Calu3 (cell line): ENCODE results near the gene ENC1. TPM values are rescaled to one million over a fixed set of nuclear protein-coding genes. Genes with fewer than 3 reads are reported as not detected.

Experiments
- BruUV-seq: library from RNA; stranded (reverse); fragments of 400-500 nt; replicated peaks from 2 replicates; lab custom pipeline; 2021; lab: Mats Ljungman, UMichigan
- CTCF ChIA-PET: fragments of 300-600 bp; sonication (Branson Sonifier 250); formaldehyde crosslinking; loops from one replicate; lab custom pipeline; 2022; ENCODE audit warnings: antibody characterized with exemption; lab: Charles Lee
- DNase-seq: peaks from one replicate; pipeline ENCODE4 v3.0.0; 2022
- H3K27ac Mint-ChIP-seq: one replicate; pipeline ENCODE4 v1.8.0; 2022; ENCODE audit warnings: mixed read lengths; ENCODE audit not compliant: unreplicated experiment
- H3K27me3 Mint-ChIP-seq: one replicate; pipeline ENCODE4 v1.8.0; 2022; ENCODE audit warnings: mixed read lengths; ENCODE audit not compliant: unreplicated experiment
- H3K36me3 Mint-ChIP-seq: one replicate; pipeline ENCODE4 v1.8.0; 2022; ENCODE audit warnings: mild to moderate bottlenecking, moderate library complexity, mixed read lengths; ENCODE audit not compliant: insufficient read depth, unreplicated experiment
- H3K4me1 Mint-ChIP-seq: one replicate; pipeline ENCODE4 v1.8.0; 2022; ENCODE audit warnings: mild to moderate bottlenecking, low read depth, mixed read lengths; ENCODE audit not compliant: unreplicated experiment
- H3K4me3 Mint-ChIP-seq: one replicate; pipeline ENCODE4 v1.8.0; 2022; ENCODE audit warnings: mild to moderate bottlenecking, low read depth, moderate library complexity, mixed read lengths; ENCODE audit not compliant: unreplicated experiment
- H3K9me3 Mint-ChIP-seq: one replicate; pipeline ENCODE4 v1.8.0; 2022; ENCODE audit warnings: low read depth, mixed read lengths; ENCODE audit not compliant: unreplicated experiment
- CTCF ChIP-seq: fragments of 200-600 bp; IDR thresholded peaks from one replicate; pipeline ENCODE4 v1.8.0; 2022; ENCODE audit warnings: antibody characterized with exemption; ENCODE audit not compliant: unreplicated experiment
- intact Hi-C: fragments of 100-400 bp; cut with micrococcal nuclease; formaldehyde crosslinking; loops from one replicate; pipeline ENCODE4 v1.10.0; 2022; ENCODE audit not compliant: unreplicated experiment
- total RNA-seq: library from RNA; stranded (reverse); gene quantifications from 2 replicates; pipeline ENCODE4 v1.2.3, GENCODE V29; 2022

ENC1 gene
- total RNA-seq, 1 experiment from 2014 or later = 91.6 TPM

- no peak overlapping the region for H3K27ac Mint-ChIP-seq
- H3K27me3 Mint-ChIP-seq = peaks cover 12% of the 10 kb centered on the region
- intact Hi-C loops = no loop called here
- no TSS peak for BruUV-seq
- no peaks in the 10 kb centered on the region for H3K4me1 Mint-ChIP-seq
- no peaks in the 10 kb centered on the region for H3K36me3 Mint-ChIP-seq
- H3K9me3 Mint-ChIP-seq = no peaks in the 10 kb centered on the region
- TF ChIP-seq CTCF = no peak
- CTCF ChIA-PET = interaction anchor here (0.6 kb wide), 1 partner anchor 18 kb away, joined by 3 read pairs; no protein-coding TSS in a partner anchor
- DNase-seq = no peak
- H3K4me3 Mint-ChIP-seq = no peak overlapping the region
These were observed 15.2 kb upstream of the ENC1 start for GRCh38 chr5:74655716-74656115.

- H3K27me3 Mint-ChIP-seq = peaks cover 11% of the 10 kb centered on the region
- no peak overlapping the region for H3K27ac Mint-ChIP-seq
- no peaks in the 10 kb centered on the region for H3K4me1 Mint-ChIP-seq
- intact Hi-C loops = no loop called here
- no peak overlapping the region for H3K4me3 Mint-ChIP-seq
- CTCF ChIA-PET = interaction anchor here (0.6 to 0.8 kb wide), 2 partner anchors 19 to 30 kb away, joined by 3 read pairs; partner anchors contain the start of gene HEXB
- H3K36me3 Mint-ChIP-seq = no peaks in the 10 kb centered on the region
- no peak for DNase-seq
- no peak for TF ChIP-seq CTCF
- no TSS peak for BruUV-seq
- no peaks in the 10 kb centered on the region for H3K9me3 Mint-ChIP-seq
These were observed 14.7 kb upstream of the ENC1 start for GRCh38 chr5:74655206-74655605.

- H3K4me3 Mint-ChIP-seq = no peak overlapping the region
- H3K9me3 Mint-ChIP-seq = no peaks in the 10 kb centered on the region
- BruUV-seq = no TSS peak
- H3K27ac Mint-ChIP-seq = no peak overlapping the region
- no peaks in the 10 kb centered on the region for H3K27me3 Mint-ChIP-seq
- DNase-seq = no peak
- CTCF ChIA-PET = no interaction called here
- peaks cover 10% of the 10 kb centered on the region for H3K4me1 Mint-ChIP-seq
- intact Hi-C loops = no loop called here
- TF ChIP-seq CTCF = no peak
- no peaks in the 10 kb centered on the region for H3K36me3 Mint-ChIP-seq
These were observed 13.5 kb upstream of the ENC1 start for GRCh38 chr5:74653991-74654390.

- Mint-ChIP-seq H3K4me3 (no peak overlapping the region), H3K36me3 (no peaks in the 10 kb centered on the region), H3K4me1 (peaks cover 23% of the 10 kb centered on the region), H3K27me3 (no peaks in the 10 kb centered on the region), H3K27ac (no peak overlapping the region), H3K9me3 (no peaks in the 10 kb centered on the region)
- no TSS peak for BruUV-seq
- DNase-seq = no peak
- CTCF ChIA-PET = no interaction called here
- no peak for TF ChIP-seq CTCF
- intact Hi-C loops = no loop called here
These were observed 12.0 kb upstream of the ENC1 start for GRCh38 chr5:74652576-74652975.
